Measurements from ENCODE around the gene ECI2. TPM values are rescaled to one million over a fixed set of nuclear protein-coding genes. Genes with fewer than 3 reads are reported as not detected.
A peak's percentile ranks its signal among the peaks of the same experiment; 100 is the strongest.

ECI2 gene
- total and polyA plus RNA-seq, 2 donors (not counting 3 experiments of a cell fraction or from before 2014, with no cell fraction given) = 33.5 to 91.0 TPM

DNA sequence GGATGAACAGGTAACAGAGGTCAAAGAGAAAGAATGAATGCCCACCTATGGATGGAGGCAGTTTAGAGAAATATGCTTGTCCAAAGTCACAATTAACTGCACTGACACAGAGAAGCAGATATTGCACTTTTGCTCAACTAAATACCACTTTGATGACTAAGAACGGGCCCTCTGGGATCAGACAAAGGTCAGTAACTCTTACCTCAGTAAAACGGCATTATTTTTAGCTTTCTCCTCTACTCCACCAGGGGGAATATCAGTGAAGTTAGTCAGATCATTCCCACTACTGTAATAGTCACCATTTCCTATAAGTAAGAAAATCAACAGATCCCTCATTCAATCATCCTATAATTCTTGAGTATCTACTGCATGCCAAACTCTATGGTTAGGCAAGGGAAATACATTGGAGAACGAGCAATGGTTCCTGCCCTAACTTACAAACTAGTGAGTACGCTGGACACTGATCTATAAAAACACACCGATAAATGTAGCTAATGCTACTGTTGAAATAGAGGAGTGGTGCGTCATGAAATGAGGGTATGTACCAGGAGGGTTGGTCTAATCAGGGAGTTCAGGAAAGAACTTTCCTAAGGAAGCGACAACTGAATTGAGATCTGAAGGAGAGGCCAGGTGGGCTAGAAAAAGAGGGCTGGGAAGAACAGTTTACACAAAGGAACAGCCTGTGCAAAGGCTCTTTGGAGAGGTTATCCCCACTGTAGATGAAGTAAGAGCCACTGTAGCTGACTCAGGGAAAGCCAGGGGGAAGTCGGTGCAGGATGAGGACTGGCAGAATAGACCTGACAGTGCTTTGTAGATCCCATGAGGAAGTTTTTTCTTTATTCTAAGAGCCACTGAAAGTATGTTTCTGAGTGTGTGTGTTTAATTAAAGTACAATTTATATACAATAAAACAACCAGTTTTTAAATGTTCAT is 9.2 kb downstream of the ECI2 start:
- Histone ChIP-seq H3K9me1 (replicated peaks; ENCODE audit: control insufficient read depth, extremely low read depth, insufficient read depth, low read length) (no peaks in the 10 kb centered on the region), H2AFZ (ENCODE audit: low read depth, low read length) (no peak overlapping the region), H4K20me1 (replicated peaks; ENCODE audit: control insufficient read depth, extremely low read depth, insufficient read depth, low read length) (no peaks in the 10 kb centered on the region), H3K79me2 (ENCODE audit: control insufficient read depth, insufficient read depth, low read length) (peaks cover 14% of the 10 kb centered on the region), H3K36me3 (ENCODE audit: control insufficient read depth in 2 of 2, extremely low read depth in 1 of 2, insufficient read depth in 2 of 2, low read length in 2 of 2) (peaks cover 4 to 11% of the 10 kb centered on the region in 2 experiments), H3K27me3 (ENCODE audit: control insufficient read depth in 2 of 2, insufficient read depth in 2 of 2, low read length in 2 of 2) (no peaks in the 10 kb centered on the region), H3K9me3 (replicated peaks; ENCODE audit: control insufficient read depth, insufficient read depth, low read length) (no peaks in the 10 kb centered on the region), H3K4me3 (replicated peaks in 1 of 3; ENCODE audit: insufficient read depth in 1 of 3, low read depth in 1 of 3, low read length in 3 of 3) (no peak overlapping the region), H3K9ac (replicated peaks; ENCODE audit: extremely low read depth, insufficient read depth, low read length) (no peak overlapping the region), H3K27ac (ENCODE audit: insufficient read depth, low read depth, low read length) (peak overlapping the region; percentile 54), H3K4me1 (ENCODE audit: control insufficient read depth, extremely low read depth, insufficient read depth, low read length) (peaks cover 50% of the 10 kb centered on the region), H3K4me2 (ENCODE audit: insufficient read depth, low read length) (peak overlapping the region; percentile 35)
- peak; percentile 90 for FAIRE-seq
- TSS peak; percentile 19 for BruUV-seq (replicated peaks)
- ChIA-PET POLR2A (interaction anchor here (1.4 kb wide), 1 partner anchor 73 kb away, joined by 3 read pairs; no protein-coding TSS in a partner anchor), CTCF (interaction anchor here (0.6 to 4.9 kb wide), 10 partner anchors 10 to 108 kb away, joined by 3 to 59 read pairs (median 4); partner anchors contain the start of gene ECI2)
- TF ChIP-seq JUN (IDR thresholded peaks at IDR 0.05; ENCODE audit: borderline replicate concordance, insufficient read depth, insufficient read length, low read depth) (peak; percentile 67), MYC (IDR thresholded peaks at IDR 0.05; ENCODE audit: low read depth, low read length) (no peak), POLR2A (IDR thresholded peaks at IDR 0.05; ENCODE audit: low read depth, low read length) (peak; percentile 38), POLR2AphosphoS5 (IDR thresholded peaks at IDR 0.05; ENCODE audit: insufficient read depth, low read depth, low read length) (peak; percentile 60), EZH2 (IDR thresholded peaks at IDR 0.05; ENCODE audit: borderline replicate concordance, low read depth, low read length, severe bottlenecking) (no peak), FOS (IDR thresholded peaks at IDR 0.05; ENCODE audit: borderline replicate concordance, insufficient read depth, low read length) (peak; percentile 88), GATA2 (IDR thresholded peaks at IDR 0.05; ENCODE audit: insufficient read depth, insufficient read length, low read depth, low read length) (peak; percentile 22)
- TF ChIP-seq, protein P1, sequence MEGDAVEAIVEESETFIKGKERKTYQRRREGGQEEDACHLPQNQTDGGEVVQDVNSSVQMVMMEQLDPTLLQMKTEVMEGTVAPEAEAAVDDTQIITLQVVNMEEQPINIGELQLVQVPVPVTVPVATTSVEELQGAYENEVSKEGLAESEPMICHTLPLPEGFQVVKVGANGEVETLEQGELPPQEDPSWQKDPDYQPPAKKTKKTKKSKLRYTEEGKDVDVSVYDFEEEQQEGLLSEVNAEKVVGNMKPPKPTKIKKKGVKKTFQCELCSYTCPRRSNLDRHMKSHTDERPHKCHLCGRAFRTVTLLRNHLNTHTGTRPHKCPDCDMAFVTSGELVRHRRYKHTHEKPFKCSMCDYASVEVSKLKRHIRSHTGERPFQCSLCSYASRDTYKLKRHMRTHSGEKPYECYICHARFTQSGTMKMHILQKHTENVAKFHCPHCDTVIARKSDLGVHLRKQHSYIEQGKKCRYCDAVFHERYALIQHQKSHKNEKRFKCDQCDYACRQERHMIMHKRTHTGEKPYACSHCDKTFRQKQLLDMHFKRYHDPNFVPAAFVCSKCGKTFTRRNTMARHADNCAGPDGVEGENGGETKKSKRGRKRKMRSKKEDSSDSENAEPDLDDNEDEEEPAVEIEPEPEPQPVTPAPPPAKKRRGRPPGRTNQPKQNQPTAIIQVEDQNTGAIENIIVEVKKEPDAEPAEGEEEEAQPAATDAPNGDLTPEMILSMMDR (IDR thresholded peaks at IDR 0.05; ENCODE audit: extremely low read depth in 1 of 2, insufficient read depth in 1 of 2, low read depth in 1 of 2, low read length in 2 of 2) = peak; percentile 23 to 28
- TF ChIP-seq, protein P2, sequence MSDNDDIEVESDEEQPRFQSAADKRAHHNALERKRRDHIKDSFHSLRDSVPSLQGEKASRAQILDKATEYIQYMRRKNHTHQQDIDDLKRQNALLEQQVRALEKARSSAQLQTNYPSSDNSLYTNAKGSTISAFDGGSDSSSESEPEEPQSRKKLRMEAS (IDR thresholded peaks at IDR 0.05; ENCODE audit: insufficient read depth, insufficient read length) = no peak
- intact Hi-C loops (cut with micrococcal nuclease) (loop anchor here (1.0 to 2.0 kb wide), 4 partner anchors 8 to 84 kb away; no protein-coding TSS in a partner anchor), dilution Hi-C loops (cut with MboI; ENCODE audit: extremely low pct_ligation_motif_present, low sequenced_read_pairs) (no loop called here)
- peak; percentile 83 for DNase-seq (ENCODE audit: low read depth, low spot score)
